MM.1S (cell line): ENCODE results near the gene SLC13A5.

Experiments
- EZH2phosphoT487 ChIP-seq: fragments of 300-600 bp; sonication (generic); IDR thresholded peaks from 2 replicates; pipeline ENCODE4 v1.6.1; 2018; ENCODE audit warnings: antibody characterized with exemption, low read length
- TF ChIP-seq, protein P1 (sequence below): fragments of 300-600 bp; sonication (generic); IDR thresholded peaks from 2 replicates; pipeline ENCODE4 v1.5.1; 2016; ENCODE audit warnings: antibody characterized with exemption, low read length, mixed read lengths

DNA sequence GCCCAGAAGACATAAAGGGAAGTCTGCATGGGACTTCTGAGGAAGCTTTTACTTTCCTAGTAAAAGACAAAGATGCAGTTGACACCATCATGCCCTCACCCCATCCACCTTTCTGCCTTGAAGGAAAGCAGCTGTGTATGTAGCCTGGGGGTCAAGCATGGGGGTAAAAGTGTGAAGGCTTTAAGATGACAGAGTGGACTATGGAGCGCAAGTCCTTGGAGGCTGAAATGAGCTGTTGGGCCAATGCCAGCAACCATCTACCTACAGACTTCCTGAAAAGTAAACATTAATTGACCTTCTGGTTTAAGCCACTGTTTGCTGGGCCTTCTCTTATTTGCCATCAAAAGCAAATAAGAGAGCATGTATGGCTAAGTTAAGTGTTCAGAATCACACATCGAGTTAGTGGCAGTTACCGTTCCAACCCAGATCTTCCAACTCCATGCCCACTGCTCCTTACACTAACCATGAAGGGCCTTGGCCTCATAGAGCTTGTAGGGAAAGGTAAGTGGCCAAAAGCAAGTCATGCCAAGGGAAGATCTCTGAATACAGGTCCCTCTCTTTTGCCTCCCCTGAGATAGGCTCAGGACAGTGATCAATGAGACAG is 30.0 kb downstream of the SLC13A5 start:
- TF ChIP-seq, protein P1, sequence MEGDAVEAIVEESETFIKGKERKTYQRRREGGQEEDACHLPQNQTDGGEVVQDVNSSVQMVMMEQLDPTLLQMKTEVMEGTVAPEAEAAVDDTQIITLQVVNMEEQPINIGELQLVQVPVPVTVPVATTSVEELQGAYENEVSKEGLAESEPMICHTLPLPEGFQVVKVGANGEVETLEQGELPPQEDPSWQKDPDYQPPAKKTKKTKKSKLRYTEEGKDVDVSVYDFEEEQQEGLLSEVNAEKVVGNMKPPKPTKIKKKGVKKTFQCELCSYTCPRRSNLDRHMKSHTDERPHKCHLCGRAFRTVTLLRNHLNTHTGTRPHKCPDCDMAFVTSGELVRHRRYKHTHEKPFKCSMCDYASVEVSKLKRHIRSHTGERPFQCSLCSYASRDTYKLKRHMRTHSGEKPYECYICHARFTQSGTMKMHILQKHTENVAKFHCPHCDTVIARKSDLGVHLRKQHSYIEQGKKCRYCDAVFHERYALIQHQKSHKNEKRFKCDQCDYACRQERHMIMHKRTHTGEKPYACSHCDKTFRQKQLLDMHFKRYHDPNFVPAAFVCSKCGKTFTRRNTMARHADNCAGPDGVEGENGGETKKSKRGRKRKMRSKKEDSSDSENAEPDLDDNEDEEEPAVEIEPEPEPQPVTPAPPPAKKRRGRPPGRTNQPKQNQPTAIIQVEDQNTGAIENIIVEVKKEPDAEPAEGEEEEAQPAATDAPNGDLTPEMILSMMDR = no peak
- no peak for TF ChIP-seq EZH2phosphoT487
